ENCODE measurements around the gene ZFHX3.

ZFHX3 gene

GRCh38 chr16:73041676-73042075 lies 6.3 kb downstream of the ZFHX3 start:
- in situ Hi-C loops (cut with HindIII; ENCODE audit: low sequenced_read_pairs), result no loop called here

- in situ Hi-C loops (cut with HindIII; ENCODE audit: low sequenced_read_pairs), result no loop called here
Measured at GRCh38 chr16:73040735-73041402, 7.1 kb downstream of the ZFHX3 start.

GRCh38 chr16:73040136-73040535 lies 7.8 kb downstream of the ZFHX3 start:
- in situ Hi-C loops (cut with HindIII; ENCODE audit: low sequenced_read_pairs), result no loop called here

GRCh38 chr16:73037845-73038570 lies 9.9 kb downstream of the ZFHX3 start:
- in situ Hi-C loops (cut with HindIII; ENCODE audit: low sequenced_read_pairs), result no loop called here

- in situ Hi-C loops (cut with HindIII; ENCODE audit: low sequenced_read_pairs), result no loop called here
Measured at GRCh38 chr16:73037331-73037745, 10.6 kb downstream of the ZFHX3 start.

GRCh38 chr16:73036074-73036826 lies 11.7 kb downstream of the ZFHX3 start:
- in situ Hi-C loops (cut with HindIII; ENCODE audit: low sequenced_read_pairs), result no loop called here

- in situ Hi-C loops (cut with HindIII; ENCODE audit: low sequenced_read_pairs), result no loop called here
Measured at GRCh38 chr16:73034374-73034773, 13.6 kb downstream of the ZFHX3 start.

GRCh38 chr16:73033271-73033998 lies 14.5 kb downstream of the ZFHX3 start:
- in situ Hi-C loops (cut with HindIII; ENCODE audit: low sequenced_read_pairs), result no loop called here

GRCh38 chr16:73032541-73033270 lies 15.2 kb downstream of the ZFHX3 start:
- in situ Hi-C loops (cut with HindIII; ENCODE audit: low sequenced_read_pairs), result no loop called here

- in situ Hi-C loops (cut with HindIII; ENCODE audit: low sequenced_read_pairs), result no loop called here
Measured at GRCh38 chr16:73031984-73032383, 15.9 kb downstream of the ZFHX3 start.

GRCh38 chr16:73031155-73031866 lies 16.6 kb downstream of the ZFHX3 start:
- in situ Hi-C loops (cut with HindIII; ENCODE audit: low sequenced_read_pairs), result no loop called here

GRCh38 chr16:73028721-73029361 lies 19.1 kb downstream of the ZFHX3 start:
- in situ Hi-C loops (cut with HindIII; ENCODE audit: low sequenced_read_pairs), result no loop called here

- in situ Hi-C loops (cut with HindIII; ENCODE audit: low sequenced_read_pairs), result no loop called here
Measured at GRCh38 chr16:73028263-73028662, 19.7 kb downstream of the ZFHX3 start.

GRCh38 chr16:73027685-73028111 lies 20.2 kb downstream of the ZFHX3 start:
- in situ Hi-C loops (cut with HindIII; ENCODE audit: low sequenced_read_pairs), result no loop called here

- in situ Hi-C loops (cut with HindIII; ENCODE audit: low sequenced_read_pairs), result no loop called here
Measured at GRCh38 chr16:73026754-73027684, 20.9 kb downstream of the ZFHX3 start.

GRCh38 chr16:73025856-73026210 lies 22.1 kb downstream of the ZFHX3 start:
- in situ Hi-C loops (cut with HindIII; ENCODE audit: low sequenced_read_pairs), result no loop called here

GRCh38 chr16:73025151-73025855 lies 22.6 kb downstream of the ZFHX3 start:
- in situ Hi-C loops (cut with HindIII; ENCODE audit: low sequenced_read_pairs), result no loop called here
